SK-N-SH (cell line): Measurements from ENCODE around the gene IL1R1. TPM values are rescaled to one million over a fixed set of nuclear protein-coding genes. Genes with fewer than 3 reads are reported as not detected.

ENCODE experiments used
- CTCF ChIA-PET: fragments of 300-600, 350-600 bp; formaldehyde crosslinking; extraction: SDS; loops from one replicate; lab custom pipeline; 2021; lab: Yijun Ruan, JAX
- POLR2A ChIA-PET: fragments of 350-600 bp; sonication (Branson Sonifier 250); formaldehyde crosslinking; extraction: SDS; loops from one replicate; lab custom pipeline; 2020; ENCODE audit warnings: antibody characterized with exemption, inconsistent platforms; lab: Yijun Ruan, JAX
- DNase-seq: peaks from one replicate; pipeline ENCODE4 v3.0.0; 2012
- H2AFZ ChIP-seq: fragments of 200-600 bp; sonication (generic); 2 replicates; pipeline ENCODE4 v1.8.1; 2016; ENCODE audit warnings: antibody characterized with exemption, mild to moderate bottlenecking, low read depth
- H3F3A ChIP-seq: fragments of 200-600 bp; sonication (generic); replicated peaks from 2 replicates; pipeline ENCODE3; 2016; ENCODE audit warnings: antibody characterized with exemption, mild to moderate bottlenecking; ENCODE audit not compliant: insufficient read depth
- H3K27ac ChIP-seq, 2 experiments: fragments of 200-500 bp in 1 of 2; fragments of 200-600 bp in 1 of 2; sonication (Bioruptor generic) in 1 of 2; sonication (generic), shearing (Covaris generic) in 1 of 2; 2 replicates each; pipeline versions ENCODE4 v1.5.1 to v1.6.1; 2014 to 2016; ENCODE audit warnings: low read depth in 2 of 2, inconsistent platforms in 1 of 2, low read length in 1 of 2, mild to moderate bottlenecking in 1 of 2, mixed read lengths in 1 of 2
- H3K27me3 ChIP-seq: fragments of 200-600 bp; sonication (generic), shearing (Covaris generic); 2 replicates; pipeline ENCODE4 v1.6.1; 2016; ENCODE audit warnings: mixed run types; ENCODE audit not compliant: insufficient read depth
- H3K36me3 ChIP-seq, 2 experiments: fragments of 200-500 bp in 1 of 2; fragments of 200-600 bp in 1 of 2; sonication (Bioruptor generic) in 1 of 2; sonication (generic) in 1 of 2; replicated peaks in 1 of 2; 2 replicates each; pipeline versions ENCODE3 to v1.5.1; 2014 to 2016; ENCODE audit warnings: low read length in 1 of 2, mild to moderate bottlenecking in 1 of 2; ENCODE audit not compliant: insufficient read depth in 2 of 2, control insufficient read depth in 1 of 2
- H3K4me1 ChIP-seq, 2 experiments: fragments of 200-500 bp in 1 of 2; fragments of 200-600 bp in 1 of 2; sonication (Bioruptor generic) in 1 of 2; sonication (generic), shearing (Covaris generic) in 1 of 2; 2 replicates each; pipeline versions ENCODE4 v1.5.1 to v1.6.1; 2014 to 2016; ENCODE audit warnings: low read depth in 1 of 2, low read length in 1 of 2, mixed run types in 1 of 2; ENCODE audit not compliant: insufficient read depth in 2 of 2, control insufficient read depth in 1 of 2
- H3K4me2 ChIP-seq: fragments of 200-600 bp; sonication (generic), shearing (Covaris generic); 2 replicates; pipeline ENCODE4 v1.6.1; 2017; ENCODE audit warnings: mixed run types
- H3K4me3 ChIP-seq, 2 experiments: fragments of 200-500 bp in 1 of 2; fragments of 200-600 bp in 1 of 2; sonication (Bioruptor generic) in 1 of 2; sonication (generic), shearing (Covaris generic) in 1 of 2; 2 replicates each; pipeline versions ENCODE4 v1.5.1 to v1.8.1; 2014 to 2016; ENCODE audit warnings: low read depth in 2 of 2, inconsistent platforms in 1 of 2, low read length in 1 of 2, mild to moderate bottlenecking in 1 of 2, mixed read lengths in 1 of 2, moderate library complexity in 1 of 2
- H3K79me2 ChIP-seq: fragments of 200-600 bp; sonication (generic); 2 replicates; pipeline ENCODE4 v1.8.1; 2017; ENCODE audit warnings: mild to moderate bottlenecking; ENCODE audit not compliant: insufficient read depth
- H3K9ac ChIP-seq: fragments of 200-600 bp; sonication (generic); 2 replicates; pipeline ENCODE4 v1.6.1; 2017; ENCODE audit warnings: mixed run types
- H3K9me2 ChIP-seq: fragments of 200-600 bp; sonication (generic); 2 replicates; pipeline ENCODE4 v1.6.1; 2017; ENCODE audit warnings: mixed run types
- H3K9me3 ChIP-seq: fragments of 200-600 bp; sonication (generic); 2 replicates; pipeline ENCODE4 v1.6.1; 2017; ENCODE audit warnings: mixed run types, mild to moderate bottlenecking, moderate library complexity
- H4K20me1 ChIP-seq: fragments of 200-600 bp; sonication (generic); 2 replicates; pipeline ENCODE4 v1.6.1; 2017; ENCODE audit warnings: mild to moderate bottlenecking, mixed run types; ENCODE audit not compliant: insufficient read depth
- CHD2 ChIP-seq: fragments of 150-350 bp; IDR thresholded peaks from 2 replicates; pipeline ENCODE4 v1.6.1; 2018; ENCODE audit warnings: low read length; ENCODE audit not compliant: partially characterized antibody
- EP300 ChIP-seq, 2 experiments: IDR thresholded peaks; 2 replicates each; pipeline versions ENCODE4 v1.4.0 to v1.6.1; 2012; ENCODE audit warnings: borderline replicate concordance in 1 of 2, low read depth in 1 of 2, low read length in 1 of 2
- EZH2phosphoT487 ChIP-seq: fragments of 200-600 bp; sonication (generic); IDR thresholded peaks from 2 replicates; pipeline ENCODE4 v1.6.1; 2017; ENCODE audit warnings: low read depth, mixed run types, mild to moderate bottlenecking, antibody characterized with exemption, moderate library complexity, borderline replicate concordance
- FOSL2 ChIP-seq: IDR thresholded peaks from 2 replicates; pipeline ENCODE4 v1.4.0; 2012; ENCODE audit warnings: low read depth, mild to moderate bottlenecking, moderate library complexity, borderline replicate concordance
- FOXM1 ChIP-seq: IDR thresholded peaks from 2 replicates; pipeline ENCODE4 v1.4.0; 2012; ENCODE audit warnings: low read depth, mild to moderate bottlenecking
- JUND ChIP-seq: IDR thresholded peaks from 2 replicates; pipeline ENCODE4 v1.4.0; 2012
- MAX ChIP-seq: IDR thresholded peaks from 2 replicates; pipeline ENCODE4 v1.4.0; 2012; ENCODE audit warnings: low read depth
- NFIC ChIP-seq: IDR thresholded peaks from 2 replicates; pipeline ENCODE4 v1.4.0; 2012; ENCODE audit warnings: borderline replicate concordance
- PBX3 ChIP-seq: IDR thresholded peaks from 2 replicates; pipeline ENCODE4; 2012
- RAD21 ChIP-seq: IDR thresholded peaks from 2 replicates; pipeline ENCODE4 v1.6.1; 2012; ENCODE audit warnings: mild to moderate bottlenecking, low read length
- REST ChIP-seq: IDR thresholded peaks from 2 replicates; pipeline ENCODE4 v1.6.1; 2012; ENCODE audit warnings: mild to moderate bottlenecking, low read depth, low read length, moderate library complexity
- SMC3 ChIP-seq: IDR thresholded peaks from 2 replicates; pipeline ENCODE4 v1.6.1; 2012; ENCODE audit warnings: low read depth, low read length, improper control_type of control experiment
- TAF1 ChIP-seq: IDR thresholded peaks from 2 replicates; pipeline ENCODE4 v1.6.1; 2012; ENCODE audit warnings: low read depth, mild to moderate bottlenecking, low read length, moderate library complexity, borderline replicate concordance
- TCF12 ChIP-seq: IDR thresholded peaks from 2 replicates; pipeline ENCODE4 v1.4.0; 2012
- TEAD4 ChIP-seq: IDR thresholded peaks from 2 replicates; pipeline ENCODE4 v1.4.0; 2012; ENCODE audit warnings: mild to moderate bottlenecking, borderline replicate concordance; ENCODE audit not compliant: insufficient read depth
- USF2 ChIP-seq: fragments of 150-350 bp; IDR thresholded peaks from 2 replicates; pipeline ENCODE4 v1.6.1; 2017; ENCODE audit warnings: antibody characterized with exemption, low read length, low read depth, borderline replicate concordance
- WGBS: methylation state at CpG from one replicate; pipeline ENCODE4 v1.1.6; 2017; ENCODE audit warnings: low lambda C conversion rate; 5-methylcytosine and 5-hydroxymethylcytosine counted together
- polyA plus RNA-seq, 3 experiments: library from polyadenylated mRNA; depleted of rRNA; stranded (reverse); fragments of >200 nt; gene quantifications; 2 replicates each; pipeline ENCODE4 v1.2.3, GENCODE V29; 2012

IL1R1 gene
- polyA plus RNA-seq, 1 of the 3 experiments (the other 2 are of a cell fraction), result 13.3 TPM

GRCh38 chr2:102120701-102121159, 21.8 kb upstream of the IL1R1 start (continued):
- no peak for TF ChIP-seq TEAD4
- no peak for TF ChIP-seq TAF1
- no peak for TF ChIP-seq FOXM1
- no peak for TF ChIP-seq EZH2phosphoT487
- no peak for TF ChIP-seq SMC3
- TF ChIP-seq, all 33 proteins: peak for 0

GRCh38 chr2:102122115-102122514, 20.4 kb upstream of the IL1R1 start:
- Histone ChIP-seq H3K9me3 (no peaks in the 10 kb centered on the region), H3K27me3 (no peaks in the 10 kb centered on the region), H3K4me3 (no peak overlapping the region), H3K9me2 (no peaks in the 10 kb centered on the region), H3K27ac (peak overlapping the region; percentile 47 to 97; a peak in 3 of 4 replicates), H3K4me2 (peak overlapping the region; percentile 10; the same call in 1 of the 2 replicates), H3K9ac (peak overlapping the region; percentile 66), H3K4me1 (no peaks in the 10 kb centered on the region; a peak in 1 of 4 replicates), H3K79me2 (no peaks in the 10 kb centered on the region), H2AFZ (peak overlapping the region; percentile 65), H4K20me1 (no peaks in the 10 kb centered on the region)
- DNase-seq, result no peak
- CTCF ChIA-PET, result interaction anchor here (1.3 kb wide), 1 partner anchor 14 kb away, joined by 3 read pairs; no protein-coding TSS in a partner anchor
- POLR2A ChIA-PET, result no interaction called here
- TF ChIP-seq RAD21, result no peak
- 0 out of 4 replicates have a peak, but pooled peaks of 1 of the 2 experiments have one; percentile 7 for TF ChIP-seq EP300 (IDR thresholded peaks at IDR 0.05; ENCODE audit: borderline replicate concordance in 1 of 2, low read depth in 1 of 2, low read length in 1 of 2)
- TF ChIP-seq TCF12, result peak; percentile 50
- TF ChIP-seq JUND, result peak; percentile 26; the same call in 1 of the 2 replicates
- no peak for TF ChIP-seq REST
- TF ChIP-seq TEAD4, result peak; percentile 59; the same call in 1 of the 2 replicates
- no peak for TF ChIP-seq CHD2
- TF ChIP-seq MAX, result 0 out of 2 replicates have a peak, but pooled peaks have one; percentile 27
- peak; percentile 77 for TF ChIP-seq PBX3
- 0 out of 2 replicates have a peak, but pooled peaks have one; percentile 5 for TF ChIP-seq NFIC
- peak; percentile 60; the same call in 1 of the 2 replicates for TF ChIP-seq FOSL2
- TF ChIP-seq TAF1, result no peak
- TF ChIP-seq USF2, result no peak
- TF ChIP-seq, all 33 proteins: peak for 8
- no peaks in the 10 kb centered on the region for H3K36me3 ChIP-seq
- 42% methylated on average over 3 of the region's 3 CpGs for WGBS
- peaks cover 8% of the 10 kb centered on the region for H3F3A ChIP-seq
